ENCODE measurements around the gene DIAPH2.

DNA sequence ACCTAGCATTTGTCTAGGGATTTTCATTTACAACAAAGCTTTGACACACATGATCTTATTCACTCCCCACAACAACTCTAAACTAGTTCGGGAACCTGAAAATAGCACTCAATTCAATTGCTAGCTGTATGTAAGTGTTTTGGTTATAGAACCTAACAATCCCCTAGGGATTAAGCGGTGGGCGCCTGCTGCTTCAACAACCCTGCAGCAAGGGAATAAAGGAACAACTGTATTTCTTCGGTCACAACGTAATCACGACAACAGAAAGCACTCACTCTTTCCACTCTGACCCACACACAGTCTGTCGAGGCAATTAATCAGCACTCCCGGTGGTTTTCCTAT lies 674 bp upstream of the DIAPH2 start:
- TF ChIP-seq, protein P1, sequence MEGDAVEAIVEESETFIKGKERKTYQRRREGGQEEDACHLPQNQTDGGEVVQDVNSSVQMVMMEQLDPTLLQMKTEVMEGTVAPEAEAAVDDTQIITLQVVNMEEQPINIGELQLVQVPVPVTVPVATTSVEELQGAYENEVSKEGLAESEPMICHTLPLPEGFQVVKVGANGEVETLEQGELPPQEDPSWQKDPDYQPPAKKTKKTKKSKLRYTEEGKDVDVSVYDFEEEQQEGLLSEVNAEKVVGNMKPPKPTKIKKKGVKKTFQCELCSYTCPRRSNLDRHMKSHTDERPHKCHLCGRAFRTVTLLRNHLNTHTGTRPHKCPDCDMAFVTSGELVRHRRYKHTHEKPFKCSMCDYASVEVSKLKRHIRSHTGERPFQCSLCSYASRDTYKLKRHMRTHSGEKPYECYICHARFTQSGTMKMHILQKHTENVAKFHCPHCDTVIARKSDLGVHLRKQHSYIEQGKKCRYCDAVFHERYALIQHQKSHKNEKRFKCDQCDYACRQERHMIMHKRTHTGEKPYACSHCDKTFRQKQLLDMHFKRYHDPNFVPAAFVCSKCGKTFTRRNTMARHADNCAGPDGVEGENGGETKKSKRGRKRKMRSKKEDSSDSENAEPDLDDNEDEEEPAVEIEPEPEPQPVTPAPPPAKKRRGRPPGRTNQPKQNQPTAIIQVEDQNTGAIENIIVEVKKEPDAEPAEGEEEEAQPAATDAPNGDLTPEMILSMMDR (IDR thresholded peaks at IDR 0.05 in 2 of 3, conservative IDR thresholded peaks at IDR 0.05 in 1 of 3; ENCODE audit: insufficient read depth in 2 of 3, low read depth in 1 of 3, low read length in 3 of 3) = no peak
- TF ChIP-seq ILF3 (IDR thresholded peaks at IDR 0.05; ENCODE audit: borderline replicate concordance) (no peak), JUND (IDR thresholded peaks at IDR 0.05; ENCODE audit: borderline replicate concordance, low read depth, low read length) (no peak), JUND (tag; IDR thresholded peaks at IDR 0.05; ENCODE audit: borderline replicate concordance, low read depth, low read length) (no peak), USF1 (CRISPR knock-in tag; IDR thresholded peaks at IDR 0.05) (no peak), REST (IDR thresholded peaks at IDR 0.05; ENCODE audit: borderline replicate concordance) (no peak), REST (CRISPR knock-in tag; IDR thresholded peaks at IDR 0.05; ENCODE audit: low read depth) (no peak), CC2D1A (IDR thresholded peaks at IDR 0.05) (no peak), PHF8 (IDR thresholded peaks at IDR 0.05; ENCODE audit: borderline replicate concordance, low read length) (no peak), FOXA1 (IDR thresholded peaks at IDR 0.05; ENCODE audit: borderline replicate concordance) (no peak), SREBF1 (IDR thresholded peaks at IDR 0.05; ENCODE audit: borderline replicate concordance, low read depth, low read length) (no peak), ETS1 (conservative IDR thresholded peaks at IDR 0.05; ENCODE audit: control insufficient read depth, low read depth, low read length) (no peak), RB1 (IDR thresholded peaks at IDR 0.05; ENCODE audit: low read depth) (no peak), POLR2AphosphoS5 (IDR thresholded peaks at IDR 0.05; ENCODE audit: control insufficient read depth, insufficient read depth, low read depth, low read length) (no peak), NFYB (IDR thresholded peaks at IDR 0.05; ENCODE audit: extremely low read depth, insufficient read length) (no peak)
- TF ChIP-seq, protein P2, sequence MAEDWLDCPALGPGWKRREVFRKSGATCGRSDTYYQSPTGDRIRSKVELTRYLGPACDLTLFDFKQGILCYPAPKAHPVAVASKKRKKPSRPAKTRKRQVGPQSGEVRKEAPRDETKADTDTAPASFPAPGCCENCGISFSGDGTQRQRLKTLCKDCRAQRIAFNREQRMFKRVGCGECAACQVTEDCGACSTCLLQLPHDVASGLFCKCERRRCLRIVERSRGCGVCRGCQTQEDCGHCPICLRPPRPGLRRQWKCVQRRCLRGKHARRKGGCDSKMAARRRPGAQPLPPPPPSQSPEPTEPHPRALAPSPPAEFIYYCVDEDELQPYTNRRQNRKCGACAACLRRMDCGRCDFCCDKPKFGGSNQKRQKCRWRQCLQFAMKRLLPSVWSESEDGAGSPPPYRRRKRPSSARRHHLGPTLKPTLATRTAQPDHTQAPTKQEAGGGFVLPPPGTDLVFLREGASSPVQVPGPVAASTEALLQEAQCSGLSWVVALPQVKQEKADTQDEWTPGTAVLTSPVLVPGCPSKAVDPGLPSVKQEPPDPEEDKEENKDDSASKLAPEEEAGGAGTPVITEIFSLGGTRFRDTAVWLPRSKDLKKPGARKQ (CRISPR knock-in tag; IDR thresholded peaks at IDR 0.05) = no peak
